Kidney (tissue), 14 donors: ENCODE data around the gene LAD1. TPM values are rescaled to one million over a fixed set of nuclear protein-coding genes. Genes with fewer than 3 reads are reported as not detected.

Source experiments
- DNase-seq, 5 donors: peaks; one replicate each; pipeline ENCODE4 v3.0.0-alpha.2; 2013 to 2020
- FAIRE-seq: peaks from 2 replicates; lab custom pipeline; 2012; peaks lifted over from hg19 to GRCh38; lab: Jason Lieb, UNC
- H3K27ac ChIP-seq, 2 donors: one replicate each; pipeline ENCODE4 v1.7.0; 2013; ENCODE audit warnings: low read depth in 2 of 2, low read length in 2 of 2, inconsistent platforms in 1 of 2
- H3K27me3 ChIP-seq: one replicate; pipeline ENCODE4 v1.7.1; 2013; ENCODE audit warnings: low read length, inconsistent platforms; ENCODE audit not compliant: control insufficient read depth, insufficient read depth
- H3K36me3 ChIP-seq, 3 donors: one replicate each; pipeline versions ENCODE4 v1.7.0 to v1.7.1; 2013; ENCODE audit warnings: low read length in 3 of 3, control low read depth in 1 of 3, inconsistent platforms in 1 of 3; ENCODE audit not compliant: insufficient read depth in 3 of 3, control insufficient read depth in 2 of 3
- H3K4me1 ChIP-seq, 3 donors: one replicate each; pipeline versions ENCODE4 v1.7.0 to v1.7.1; 2013; ENCODE audit warnings: low read length in 3 of 3, inconsistent platforms in 1 of 3, low read depth in 1 of 3; ENCODE audit not compliant: control insufficient read depth in 2 of 3, insufficient read depth in 2 of 3
- H3K4me3 ChIP-seq, 3 donors: one replicate each; pipeline versions ENCODE4 v1.7.0 to v1.8.1; 2013; ENCODE audit warnings: low read length in 3 of 3, control low read depth in 1 of 3, inconsistent platforms in 1 of 3
- H3K9ac ChIP-seq, 3 donors: one replicate each; pipeline versions ENCODE4 v1.7.0 to v1.7.1; 2013; ENCODE audit warnings: low read length in 3 of 3, control low read depth in 1 of 3, inconsistent platforms in 1 of 3
- H3K9me3 ChIP-seq, 3 donors: one replicate each; pipeline versions ENCODE4 v1.7.0 to v1.7.1; 2013; ENCODE audit warnings: low read length in 3 of 3, control low read depth in 1 of 3, inconsistent platforms in 1 of 3; ENCODE audit not compliant: control insufficient read depth in 2 of 3, insufficient read depth in 1 of 3
- intact Hi-C: fragments of 100-400 bp; cut with DNase I; formaldehyde crosslinking; loops from one replicate; pipeline ENCODE4 v1.11.1; 2022
- polyA plus RNA-seq: library from polyadenylated mRNA; stranded (reverse); fragments of 350-450 nt; fragmentation: Illumina TruSeq; extraction: RNeasy Lipid Tissue Mini Kit (QIAGEN cat#74804); gene quantifications from one replicate; pipeline ENCODE4 v1.2.3, GENCODE V29; 2014; ENCODE audit warnings: low read depth, low replicate concordance; ENCODE audit not compliant: insufficient read depth
- total RNA-seq: library from RNA; stranded (reverse); fragmentation: NEBNext Ultra II Directional; extraction: Animal tissue kit (Norgen Biotek cat#: 25700); gene quantifications from one replicate; pipeline ENCODE4 v1.2.1, GENCODE V29; 2021
- TF ChIP-seq, protein P1 (sequence below): IDR thresholded peaks from 3 replicates; pipeline ENCODE4 v1.5.1; 2012; ENCODE audit warnings: mild to moderate bottlenecking, moderate library complexity, borderline replicate concordance; ENCODE audit not compliant: insufficient read depth; ENCODE audit errors: extremely low read depth
- donor health status: control.
- donor health status: control.
- donor health status: control.
- donor health status: control.
- donor health status: control.
- donor health status: DM: yes; HTN: yes; CAD: no.
- donor health status: Normal renal cell carcinoma (clear cell type).

Gene LAD1
- total and polyA plus RNA-seq, 2 donors from 2014 or later: 70.7 to 72.6 TPM

DNA sequence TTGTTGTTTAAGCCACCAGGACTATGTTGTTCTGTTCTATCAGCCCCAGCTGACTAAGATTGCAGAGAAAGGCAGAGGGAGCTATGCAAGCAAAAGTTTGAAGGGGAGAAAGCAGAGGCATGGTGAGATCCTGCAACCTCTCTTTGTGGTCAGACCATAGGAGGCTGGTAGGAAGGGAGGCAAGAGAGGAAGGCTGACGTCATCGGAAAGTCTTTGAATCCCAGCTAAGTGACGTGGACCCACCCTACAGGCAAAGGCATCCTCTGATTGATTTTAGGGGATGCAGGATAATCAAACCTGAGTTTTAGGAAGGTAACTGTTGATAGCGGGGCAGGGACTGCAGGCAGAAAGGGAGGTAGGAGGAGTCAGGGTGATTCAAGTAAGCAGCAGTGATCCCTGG is 45.7 kb upstream of the LAD1 start:
- no peak for FAIRE-seq
- H3K27me3 ChIP-seq: no peaks in the 10 kb centered on the region
- intact Hi-C loops: loop anchor here (10.0 kb wide), 1 partner anchor 70 kb away; no protein-coding TSS in a partner anchor

DNA sequence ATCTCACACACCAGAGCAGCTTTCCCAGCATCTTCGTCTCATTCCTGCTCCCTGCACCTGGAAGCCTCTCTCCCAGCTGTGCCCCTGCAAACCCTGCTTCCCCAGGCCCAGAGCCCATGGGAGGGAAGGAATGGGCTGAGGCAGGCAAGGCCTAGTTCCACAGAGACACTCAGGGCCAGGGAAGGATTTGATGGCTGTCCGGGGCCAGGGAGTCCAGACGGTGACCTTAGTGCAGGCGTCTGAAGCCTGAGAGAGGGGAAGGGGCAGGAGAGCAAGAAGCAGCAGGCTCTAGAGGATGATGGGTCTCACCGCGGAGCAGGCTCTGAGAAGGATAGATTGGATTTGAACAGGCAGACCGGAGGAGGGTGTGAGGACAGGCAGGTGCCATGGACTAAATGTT is 44.6 kb upstream of the LAD1 start:
- H3K4me3 ChIP-seq: no peak overlapping the region
- no peak overlapping the region for H3K9ac ChIP-seq
- no peaks in the 10 kb centered on the region for H3K9me3 ChIP-seq
- intact Hi-C loops: loop anchor here (10.0 kb wide), 1 partner anchor 71 kb away; no protein-coding TSS in a partner anchor
- no peaks in the 10 kb centered on the region for H3K27me3 ChIP-seq
- no peak overlapping the region for H3K27ac ChIP-seq
- peaks cover 0 to 3% (median 2%) of the 10 kb centered on the region in 3 donors for H3K4me1 ChIP-seq
- DNase-seq (peak in 1 of 5 donors; percentile 29), FAIRE-seq (no peak)
- no peaks in the 10 kb centered on the region for H3K36me3 ChIP-seq
- TF ChIP-seq, protein P1, sequence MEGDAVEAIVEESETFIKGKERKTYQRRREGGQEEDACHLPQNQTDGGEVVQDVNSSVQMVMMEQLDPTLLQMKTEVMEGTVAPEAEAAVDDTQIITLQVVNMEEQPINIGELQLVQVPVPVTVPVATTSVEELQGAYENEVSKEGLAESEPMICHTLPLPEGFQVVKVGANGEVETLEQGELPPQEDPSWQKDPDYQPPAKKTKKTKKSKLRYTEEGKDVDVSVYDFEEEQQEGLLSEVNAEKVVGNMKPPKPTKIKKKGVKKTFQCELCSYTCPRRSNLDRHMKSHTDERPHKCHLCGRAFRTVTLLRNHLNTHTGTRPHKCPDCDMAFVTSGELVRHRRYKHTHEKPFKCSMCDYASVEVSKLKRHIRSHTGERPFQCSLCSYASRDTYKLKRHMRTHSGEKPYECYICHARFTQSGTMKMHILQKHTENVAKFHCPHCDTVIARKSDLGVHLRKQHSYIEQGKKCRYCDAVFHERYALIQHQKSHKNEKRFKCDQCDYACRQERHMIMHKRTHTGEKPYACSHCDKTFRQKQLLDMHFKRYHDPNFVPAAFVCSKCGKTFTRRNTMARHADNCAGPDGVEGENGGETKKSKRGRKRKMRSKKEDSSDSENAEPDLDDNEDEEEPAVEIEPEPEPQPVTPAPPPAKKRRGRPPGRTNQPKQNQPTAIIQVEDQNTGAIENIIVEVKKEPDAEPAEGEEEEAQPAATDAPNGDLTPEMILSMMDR: no peak

More for the DNA sequence above, 45.7 kb upstream of the LAD1 start:
- DNase-seq: no peak
- no peak overlapping the region for H3K27ac ChIP-seq
- H3K36me3 ChIP-seq: no peaks in the 10 kb centered on the region
- TF ChIP-seq, protein P1: no peak
- peaks cover 0 to 3% (median 2%) of the 10 kb centered on the region in 3 donors for H3K4me1 ChIP-seq
- H3K4me3 ChIP-seq: no peak overlapping the region
- H3K9ac ChIP-seq: no peak overlapping the region
- H3K9me3 ChIP-seq: no peaks in the 10 kb centered on the region

DNA sequence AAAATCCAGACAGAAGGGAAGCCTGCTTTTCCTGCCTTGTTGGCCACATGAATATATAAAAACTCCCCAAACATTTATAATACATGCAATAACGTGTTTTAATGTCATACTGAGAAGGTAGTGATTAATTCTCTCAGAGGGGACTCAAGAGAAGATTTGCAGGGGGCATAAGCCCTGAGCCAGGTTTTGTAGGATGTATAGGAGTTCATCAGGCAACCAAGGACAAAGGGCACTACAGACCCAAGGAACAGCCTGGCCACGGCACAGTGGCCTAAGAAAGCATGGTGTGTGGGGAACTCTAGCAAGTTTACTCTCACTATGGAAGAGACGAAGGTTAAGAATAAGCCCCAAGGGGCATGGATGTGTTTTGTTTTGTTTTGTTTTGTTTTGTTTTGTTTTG is 37.8 kb upstream of the LAD1 start:
- Histone ChIP-seq H3K27me3 (no peaks in the 10 kb centered on the region), H3K4me1 (peaks cover 0 to 7% (median 0%) of the 10 kb centered on the region in 3 donors), H3K36me3 (no peaks in the 10 kb centered on the region), H3K27ac (no peak overlapping the region), H3K9ac (no peak overlapping the region), H3K4me3 (no peak overlapping the region), H3K9me3 (no peaks in the 10 kb centered on the region)
- DNase-seq: no peak
- no peak for FAIRE-seq
- intact Hi-C loops: no loop called here
- TF ChIP-seq, protein P1: no peak

DNA sequence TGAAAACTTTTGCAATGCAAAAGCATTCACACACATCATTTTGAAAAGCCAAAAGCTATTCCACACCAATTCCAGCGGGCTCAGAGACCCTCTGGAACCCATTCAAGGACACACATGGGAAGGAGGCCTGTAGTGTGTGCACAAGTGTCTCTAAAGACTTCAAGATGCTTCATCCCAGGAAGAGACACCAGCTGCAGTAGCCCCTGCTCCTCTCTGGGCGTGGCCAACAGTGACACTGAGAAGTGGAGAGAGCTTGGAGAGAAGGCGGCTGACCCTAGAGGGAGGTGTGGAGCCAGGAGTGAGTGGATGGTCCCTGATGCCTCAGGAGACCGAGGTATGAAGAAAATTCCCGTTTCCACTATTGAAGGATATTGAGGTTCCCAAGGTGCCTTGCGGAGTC is 37.3 kb upstream of the LAD1 start:
- no peaks in the 10 kb centered on the region for H3K9me3 ChIP-seq
- intact Hi-C loops: no loop called here
- H3K9ac ChIP-seq: no peak overlapping the region
- H3K4me3 ChIP-seq: no peak overlapping the region
- TF ChIP-seq, protein P1: no peak
- no peak overlapping the region for H3K27ac ChIP-seq
- H3K36me3 ChIP-seq: no peaks in the 10 kb centered on the region
- H3K27me3 ChIP-seq: no peaks in the 10 kb centered on the region
- DNase-seq (peak in 2 of 5 donors; percentile 52 to 70), FAIRE-seq (no peak)
- H3K4me1 ChIP-seq: peaks cover 0 to 7% (median 0%) of the 10 kb centered on the region in 3 donors
